ENCODE results near the gene PNMA6E.
A peak's percentile ranks its signal among the peaks of the same experiment; 100 is the strongest.

PNMA6E gene

GRCh38 chrX:153434801-153435200 lies 33.7 kb upstream of the PNMA6E start:
- DNase-seq: no peak

DNA sequence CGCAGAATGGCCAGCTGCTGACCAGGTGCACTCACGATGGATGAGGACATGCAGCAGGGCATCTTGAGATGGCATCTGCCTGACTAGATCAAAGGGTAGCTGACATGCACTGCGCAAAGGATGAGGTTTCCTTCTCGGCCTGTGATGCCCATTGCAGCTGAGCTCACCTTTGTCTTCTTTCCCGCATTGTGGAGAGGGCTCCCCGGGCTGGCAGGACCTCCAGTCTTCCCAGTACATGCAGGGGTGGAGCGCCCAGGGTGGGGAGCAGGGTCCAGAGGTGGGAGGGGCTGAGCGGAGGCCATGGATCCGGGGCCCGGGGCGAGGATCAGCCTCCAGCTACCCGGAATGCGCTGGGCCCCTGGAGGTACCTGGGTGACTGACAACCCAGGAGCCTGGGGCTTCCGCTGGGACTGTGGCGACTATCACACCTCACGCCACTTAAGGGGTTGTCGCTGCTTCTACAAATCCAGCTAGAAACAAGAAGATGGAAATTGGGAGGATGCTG lies 32.7 kb upstream of the PNMA6E start:
- no peak for DNase-seq

DNA sequence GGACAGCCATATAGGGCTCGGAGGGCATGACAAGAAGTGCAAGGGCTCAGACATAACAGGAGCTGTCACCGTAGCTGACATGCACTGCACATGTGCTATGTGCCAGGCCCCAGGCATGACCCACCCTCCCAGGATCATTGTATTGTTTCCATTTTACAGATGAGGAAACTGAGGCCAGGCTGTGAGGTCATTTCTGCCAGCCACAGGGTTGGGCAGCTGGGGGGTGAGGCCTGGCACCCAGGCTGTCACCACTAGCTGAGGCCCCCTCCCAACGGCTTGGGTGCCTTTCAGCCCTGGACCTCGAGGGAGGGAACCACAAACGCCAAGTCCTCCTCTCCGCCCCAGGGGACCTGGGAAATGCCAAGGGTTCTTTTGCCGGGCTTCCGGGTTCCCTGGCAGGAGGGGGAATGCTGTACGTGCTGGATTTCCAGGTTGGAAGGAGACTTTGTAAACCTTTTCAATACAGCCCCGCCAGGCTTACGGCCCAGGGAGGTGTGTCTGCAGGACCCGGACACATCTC lies 32.1 kb upstream of the PNMA6E start:
- DNase-seq: no peak

GRCh38 chrX:153430796-153431195 lies 29.6 kb upstream of the PNMA6E start:
- no peak for DNase-seq

DNA sequence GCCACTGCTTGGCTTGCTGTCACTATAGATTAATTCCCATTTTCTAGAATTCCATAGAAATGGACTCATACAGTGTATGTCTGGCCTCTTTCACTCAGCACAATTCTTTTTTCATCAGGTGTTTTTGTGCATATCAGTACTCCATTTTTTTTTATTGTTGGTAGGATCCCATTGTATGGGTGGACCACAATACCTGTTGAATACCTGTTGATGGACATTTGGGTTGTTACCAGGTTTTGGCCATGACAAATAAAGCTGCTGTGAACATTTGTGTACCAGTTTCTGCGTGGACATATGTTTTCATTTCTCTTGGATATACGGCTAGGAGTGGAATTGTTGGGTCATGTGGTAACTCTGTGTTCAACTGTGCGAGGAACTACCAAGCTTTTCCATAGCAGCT lies 25.1 kb upstream of the PNMA6E start:
- no peak for DNase-seq

- DNase-seq: no peak
Measured at GRCh38 chrX:153423652-153424051, 22.5 kb upstream of the PNMA6E start.

DNA sequence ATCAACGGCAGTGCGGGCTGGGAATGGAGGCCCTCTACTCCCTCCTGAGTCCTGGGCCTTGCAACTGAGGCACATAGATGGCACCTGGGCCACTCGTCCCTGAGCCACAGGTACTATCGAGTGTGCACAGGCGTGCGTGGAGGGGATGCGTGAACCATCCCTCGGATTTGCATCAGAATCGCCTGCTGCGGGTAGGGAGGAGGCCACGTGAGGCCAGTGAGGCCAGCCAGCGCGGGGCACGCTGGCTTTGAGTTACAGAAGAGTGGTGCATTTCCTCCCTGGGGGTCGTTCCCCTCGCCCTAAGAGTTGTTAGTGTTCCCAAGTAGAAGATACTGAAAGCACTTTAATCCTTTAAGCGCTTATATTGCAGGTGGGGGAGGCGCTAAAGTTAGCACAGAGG lies 20.7 kb upstream of the PNMA6E start:
- no peak for DNase-seq

DNA sequence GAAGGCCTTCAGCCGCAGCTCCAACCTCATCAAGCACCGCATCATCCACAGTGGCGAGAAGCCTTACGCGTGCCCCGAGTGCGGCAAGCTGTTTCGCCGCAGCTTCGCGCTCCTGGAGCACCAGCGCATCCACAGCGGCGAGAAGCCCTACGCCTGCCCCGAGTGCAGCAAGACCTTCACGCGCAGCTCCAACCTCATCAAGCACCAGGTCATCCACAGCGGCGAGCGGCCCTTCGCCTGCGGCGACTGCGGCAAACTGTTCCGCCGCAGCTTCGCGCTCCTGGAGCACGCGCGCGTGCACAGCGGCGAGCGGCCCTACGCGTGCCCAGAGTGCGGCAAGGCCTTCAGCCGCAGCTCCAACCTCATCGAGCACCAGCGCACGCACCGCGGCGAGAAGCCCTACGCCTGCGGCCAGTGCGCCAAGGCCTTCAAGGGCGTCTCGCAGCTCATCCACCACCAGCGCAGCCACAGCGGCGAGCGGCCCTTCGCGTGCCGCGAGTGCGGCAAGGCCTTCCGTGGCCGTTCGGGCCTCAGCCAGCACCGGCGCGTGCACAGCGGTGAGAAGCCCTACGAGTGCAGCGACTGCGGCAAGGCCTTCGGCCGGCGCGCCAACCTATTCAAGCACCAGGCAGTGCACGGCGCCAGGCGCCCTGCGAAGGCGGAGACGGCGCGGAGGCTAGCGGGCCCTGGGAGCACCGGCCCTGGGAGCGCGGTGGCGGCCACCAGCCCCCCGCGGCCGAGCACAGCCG lies 19.9 kb upstream of the PNMA6E start:
- DNase-seq: no peak

GRCh38 chrX:153417637-153418036 lies 16.5 kb upstream of the PNMA6E start:
- DNase-seq: no peak

GRCh38 chrX:153416781-153417450 lies 15.8 kb upstream of the PNMA6E start:
- DNase-seq: no peak

GRCh38 chrX:153414856-153415510 lies 13.8 kb upstream of the PNMA6E start:
- no peak for DNase-seq

DNA sequence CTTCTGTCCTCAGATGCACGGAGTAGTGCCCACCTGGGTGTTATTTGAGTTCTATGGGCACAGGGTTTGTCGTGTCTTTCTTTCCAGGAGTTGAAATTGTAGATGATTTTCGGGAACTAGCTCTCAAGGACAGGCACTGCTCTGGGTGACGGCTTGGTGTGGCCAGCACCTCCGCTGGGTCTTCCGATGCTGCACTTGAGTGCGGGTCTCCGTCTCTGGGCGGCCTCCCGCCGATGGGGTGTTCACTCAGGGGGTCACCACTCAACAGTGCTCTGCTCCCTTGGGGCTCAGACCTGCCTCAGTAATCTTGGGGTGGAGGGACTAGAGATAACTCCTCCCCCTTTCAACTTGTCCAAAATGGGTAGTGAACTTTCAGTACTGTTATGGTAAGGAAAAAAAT lies 12.6 kb upstream of the PNMA6E start:
- DNase-seq: no peak

DNA sequence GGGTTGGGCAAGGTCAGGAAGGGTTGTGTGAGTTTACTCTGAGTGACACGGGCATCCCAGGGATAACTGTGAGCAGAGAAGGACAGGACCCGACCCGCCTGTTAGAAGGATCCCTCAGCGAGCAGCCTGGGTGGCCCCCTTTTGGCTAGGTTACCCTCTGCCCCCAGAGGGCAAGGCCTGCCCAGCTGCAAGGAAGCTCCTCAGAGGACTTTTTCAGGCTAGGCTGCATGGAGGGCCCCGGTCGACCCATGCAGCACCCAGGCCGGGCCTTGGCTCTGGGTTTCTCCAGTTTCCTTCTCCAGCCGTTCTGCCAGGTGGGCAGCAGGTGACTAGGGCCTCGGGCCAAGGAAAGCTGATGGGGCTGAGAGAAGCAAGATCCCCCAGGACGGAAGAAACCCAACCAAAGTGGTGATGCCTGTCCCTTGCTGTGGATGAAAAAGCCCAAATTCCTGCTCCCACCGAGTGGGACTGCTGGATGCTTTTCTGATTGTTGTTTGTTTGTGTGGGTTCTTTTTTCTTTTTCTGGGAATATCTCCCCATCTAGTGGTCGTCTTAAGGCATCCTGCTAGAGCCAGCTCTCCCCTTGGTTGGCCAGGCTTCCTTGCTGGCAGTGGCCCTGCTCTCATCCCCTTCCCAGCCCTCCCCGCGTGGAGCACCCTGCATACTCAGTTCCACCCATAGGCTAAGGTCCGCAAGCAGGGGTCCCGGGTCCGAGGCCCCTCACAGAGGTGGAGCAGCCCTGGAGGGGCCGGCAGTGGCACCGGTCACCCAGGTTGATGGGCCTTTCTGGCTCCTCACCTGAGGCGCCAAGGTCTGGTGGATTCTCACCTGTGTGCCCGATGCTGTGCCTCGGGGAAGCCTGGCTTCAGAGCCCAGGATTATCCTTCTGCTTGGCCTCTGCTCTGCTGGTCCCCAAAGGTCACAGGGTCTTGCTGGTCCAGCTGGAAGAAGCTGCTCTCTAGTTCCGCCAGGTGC lies 11.9 kb upstream of the PNMA6E start:
- DNase-seq: no peak

DNA sequence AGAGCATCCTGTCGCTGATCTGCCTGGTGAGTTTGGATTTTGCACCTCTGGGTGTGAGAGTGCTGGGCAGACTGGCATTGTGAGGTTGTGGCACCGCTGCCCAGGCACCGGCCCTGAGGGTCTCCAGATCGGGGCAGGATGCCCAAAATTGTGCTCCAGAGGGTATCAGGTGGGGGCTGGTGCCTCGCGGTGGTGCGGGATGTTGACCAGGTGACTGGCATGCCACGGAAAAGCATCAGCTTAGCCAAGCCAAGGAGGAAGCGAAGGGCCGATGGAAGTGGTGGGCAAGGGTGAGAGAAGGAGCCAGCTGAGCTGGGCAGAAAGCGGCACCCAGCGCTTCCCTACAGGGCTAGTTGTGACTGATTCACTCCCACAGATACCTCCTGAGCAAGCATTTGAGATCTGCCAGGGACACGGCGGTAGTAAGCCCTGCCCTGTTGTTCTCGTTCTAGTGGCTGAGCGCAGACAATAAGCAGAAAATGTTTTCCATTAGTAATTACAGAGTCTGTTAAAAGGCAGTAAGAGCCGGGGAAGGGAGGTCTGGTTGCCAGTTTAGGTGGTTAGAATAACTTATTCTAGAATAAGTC lies 10.9 kb upstream of the PNMA6E start:
- DNase-seq: no peak

DNA sequence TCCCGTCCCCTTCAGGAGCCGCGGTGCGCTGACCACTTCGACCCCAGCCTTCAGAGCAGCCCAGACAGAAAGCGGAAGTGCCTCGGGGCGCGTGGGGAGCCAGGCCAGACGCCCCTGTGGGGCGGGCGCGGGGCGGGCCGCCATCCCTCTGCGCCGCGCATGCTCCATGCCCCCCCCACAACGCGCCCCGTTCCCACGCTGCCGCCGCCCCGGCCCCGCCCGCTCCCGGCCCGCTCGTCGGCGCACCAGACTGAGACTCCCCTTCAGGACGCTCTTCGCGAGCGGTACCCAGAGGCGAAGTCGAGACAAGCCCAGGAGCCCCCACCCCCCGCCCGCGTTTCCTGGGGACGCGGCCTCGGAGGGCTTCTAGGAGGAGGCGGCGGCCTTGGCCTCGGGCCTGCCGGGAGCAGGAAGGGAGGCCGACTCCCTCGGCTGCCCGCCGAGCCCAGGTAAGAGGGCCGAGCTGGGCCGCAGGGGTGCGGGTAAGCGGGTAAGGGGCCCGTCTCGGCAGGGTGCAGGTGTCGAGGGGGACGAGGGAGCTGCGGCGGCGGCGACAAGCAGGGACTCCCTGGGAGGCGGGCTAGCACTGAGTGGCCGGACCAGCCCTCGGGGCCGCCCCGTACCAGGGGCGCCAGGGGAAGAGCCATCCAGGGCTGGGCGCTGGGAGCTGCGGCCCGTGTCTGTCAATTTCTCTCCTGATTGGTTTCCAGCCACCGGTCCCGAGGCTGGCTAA lies 10.3 kb upstream of the PNMA6E start, which contains the start of gene ZFP92:
Gene ZFP92 (plus strand): TSS at position 218 of the 733 bp plus-strand sequence. CDS start 6,851 bp downstream, outside the sequence.
- DNase-seq: peak; percentile 30 to 33

DNA sequence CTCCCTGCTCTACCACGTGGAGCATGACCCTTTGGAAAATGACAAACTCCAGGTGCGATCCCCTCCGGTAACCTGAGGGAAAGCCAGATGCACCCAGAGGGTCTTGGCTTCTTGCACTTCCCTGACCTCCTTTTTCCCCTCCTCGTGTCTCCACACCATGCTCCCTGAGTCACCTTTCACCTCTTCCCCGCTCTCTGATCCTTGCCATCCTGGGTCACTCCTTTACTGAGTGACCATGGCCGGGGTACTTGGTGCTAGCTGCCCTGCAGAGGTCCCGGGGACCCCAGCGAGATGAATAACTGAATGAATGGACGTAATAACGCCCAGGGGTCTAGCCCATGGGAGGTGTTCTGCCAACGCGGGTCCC lies 9.7 kb upstream of the PNMA6E start:
- DNase-seq: no peak

DNA sequence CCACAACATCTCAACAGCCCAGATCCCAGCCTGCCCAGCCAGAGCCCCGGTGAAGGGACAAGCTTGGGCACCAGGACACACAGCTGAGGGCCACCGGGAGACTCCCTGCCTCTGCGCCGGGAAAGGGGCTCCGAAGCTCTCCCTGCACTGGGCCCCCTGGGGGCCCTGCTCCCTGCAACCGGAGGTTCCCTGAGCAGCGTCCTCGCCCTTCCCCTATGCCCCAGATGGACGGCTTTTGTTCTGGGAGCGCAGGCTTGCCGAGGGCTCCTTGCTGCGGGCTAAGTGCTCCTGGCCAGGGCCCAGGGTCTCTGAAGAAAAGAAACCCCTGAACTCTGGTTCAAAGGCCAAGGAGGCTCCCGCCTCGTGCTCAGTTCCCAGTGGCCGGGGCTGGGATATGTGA lies 9.2 kb upstream of the PNMA6E start:
- DNase-seq: no peak

GRCh38 chrX:153409414-153410101 lies 8.4 kb upstream of the PNMA6E start:
- no peak for DNase-seq

DNA sequence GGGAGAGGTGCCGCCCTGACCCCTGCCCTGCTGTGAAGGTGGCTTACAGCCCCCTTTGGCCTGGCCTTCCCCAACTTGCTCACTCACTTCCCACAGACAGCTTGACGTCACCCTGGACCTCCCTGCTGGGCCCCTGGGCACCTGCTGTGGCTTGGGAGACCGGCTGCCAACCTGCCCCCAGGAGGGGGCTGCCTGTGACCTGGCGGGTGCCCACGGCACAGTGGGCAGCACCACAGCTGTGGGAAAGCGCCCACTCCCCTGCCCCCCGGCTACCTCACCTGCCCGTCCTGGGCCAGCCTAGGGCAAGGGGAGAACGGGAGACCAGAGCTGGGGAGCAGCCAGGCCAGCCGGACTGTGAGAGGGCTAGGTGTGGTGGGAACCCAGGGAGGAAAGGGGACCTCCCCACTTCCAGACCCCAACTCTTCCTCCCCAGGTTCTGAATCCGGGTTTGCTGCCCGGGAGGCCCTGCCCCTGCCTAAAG lies 7.8 kb upstream of the PNMA6E start:
- DNase-seq: no peak

DNA sequence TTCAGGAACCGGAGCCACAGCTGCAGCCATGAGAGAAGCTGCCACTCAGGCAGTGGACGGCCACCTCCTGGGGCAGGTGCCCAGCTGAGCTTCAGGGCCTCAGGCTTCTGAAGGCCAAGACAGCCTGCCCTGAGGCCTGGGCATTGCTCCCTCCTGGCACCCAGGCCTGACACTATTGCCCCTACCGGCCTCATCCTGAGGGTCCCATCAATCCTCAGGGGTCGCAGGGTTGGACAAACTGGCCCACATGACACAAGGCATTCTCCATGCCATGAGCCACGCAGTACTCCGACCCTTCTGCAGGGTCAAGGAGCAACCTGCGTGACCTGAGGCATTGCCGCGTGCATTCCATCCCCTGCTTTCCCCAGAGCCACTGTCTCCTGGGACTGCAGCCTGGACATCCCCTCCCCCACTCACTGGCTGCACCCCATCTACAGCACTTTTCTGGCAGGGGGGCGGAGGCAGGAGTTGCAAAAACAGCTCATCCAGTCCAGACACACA lies 7.1 kb upstream of the PNMA6E start:
- no peak for DNase-seq
